H1 (cell line): Measurements from ENCODE around the gene PARP16. TPM values are rescaled to one million over a fixed set of nuclear protein-coding genes. Genes with fewer than 3 reads are reported as not detected.

Source experiments
- CTCF ChIA-PET: fragments of 300-600 bp; sonication (Branson Sonifier 250); formaldehyde crosslinking; loops from one replicate; lab custom pipeline; 2021; ENCODE audit not compliant: partially characterized antibody; lab: Charles Lee
- POLR2A ChIA-PET: fragments of 300-600 bp; sonication (Branson Sonifier 250); formaldehyde crosslinking; loops from one replicate; lab custom pipeline; 2021; ENCODE audit warnings: inconsistent platforms; ENCODE audit not compliant: partially characterized antibody; lab: Charles Lee
- DNase-seq, 2 experiments: peaks; one replicate each; pipeline versions ENCODE4 v3.0.0 to v3.0.0-alpha.2; 2010 to 2022; ENCODE audit warnings: low spot score in 2 of 2, low read depth in 1 of 2, mixed read lengths in 1 of 2
- FAIRE-seq: peaks from 2 replicates; lab custom pipeline; 2011; peaks lifted over from hg19 to GRCh38; lab: Jason Lieb, UNC
- H2AFZ ChIP-seq: 2 replicates; pipeline ENCODE4 v1.8.1; 2012; ENCODE audit warnings: low read length, inconsistent platforms
- H2AK5ac ChIP-seq: 2 replicates; pipeline ENCODE4 v1.6.1; 2013; ENCODE audit warnings: low read depth, low read length
- H2BK120ac ChIP-seq: replicated peaks from 2 replicates; pipeline ENCODE3; 2013; ENCODE audit warnings: low read depth, low read length, inconsistent platforms
- H2BK12ac ChIP-seq: 2 replicates; pipeline ENCODE4 v1.6.1; 2013; ENCODE audit warnings: low read depth, low read length
- H2BK15ac ChIP-seq: 2 replicates; pipeline ENCODE4 v1.6.1; 2013; ENCODE audit warnings: low read length
- H2BK20ac ChIP-seq: 2 replicates; pipeline ENCODE4 v1.6.1; 2013; ENCODE audit warnings: low read length
- H2BK5ac ChIP-seq: 2 replicates; pipeline ENCODE4 v1.6.1; 2013; ENCODE audit warnings: low read depth, low read length
- H3K14ac ChIP-seq: 2 replicates; pipeline ENCODE4 v1.6.1; 2013; ENCODE audit warnings: inconsistent platforms; ENCODE audit not compliant: insufficient read length
- H3K18ac ChIP-seq: 2 replicates; pipeline ENCODE4 v1.6.1; 2013; ENCODE audit warnings: low read length; ENCODE audit errors: extremely low read depth
- H3K23ac ChIP-seq: 2 replicates; pipeline ENCODE4 v1.6.1; 2013; ENCODE audit warnings: inconsistent platforms; ENCODE audit not compliant: insufficient read length
- H3K23me2 ChIP-seq: 2 replicates; pipeline ENCODE4 v1.6.1; 2013; ENCODE audit warnings: low read depth, low read length
- H3K27ac ChIP-seq: 2 replicates; pipeline ENCODE4 v1.6.1; 2011; ENCODE audit warnings: low read depth, low read length, inconsistent platforms
- H3K27me3 ChIP-seq, 4 experiments: replicated peaks in 1 of 4; 1 replicate in 1 of 4; 2 replicates in 3 of 4; pipeline versions ENCODE4 v1.6.1 to v1.8.1; 2011 to 2013; ENCODE audit warnings: low read length in 3 of 4, mild to moderate bottlenecking in 3 of 4, inconsistent platforms in 2 of 4, mixed read lengths in 2 of 4, moderate library complexity in 1 of 4; ENCODE audit not compliant: control insufficient read depth in 3 of 4, insufficient read depth in 3 of 4; ENCODE audit errors: extremely low read depth in 1 of 4
- H3K36me3 ChIP-seq, 4 experiments: 2 replicates each; pipeline versions ENCODE4 v1.6.1 to v1.8.1; 2011 to 2013; ENCODE audit warnings: mild to moderate bottlenecking in 4 of 4, low read length in 3 of 4, moderate library complexity in 2 of 4, control low read depth in 1 of 4, inconsistent platforms in 1 of 4; ENCODE audit not compliant: insufficient read depth in 4 of 4, control insufficient read depth in 2 of 4
- H3K4ac ChIP-seq: replicated peaks from 2 replicates; pipeline ENCODE3; 2013; ENCODE audit warnings: low read length, low read depth, mixed read lengths, inconsistent platforms; ENCODE audit not compliant: insufficient read length
- H3K4me1 ChIP-seq, 4 experiments: replicated peaks in 1 of 4; 1 replicate in 1 of 4; 2 replicates in 3 of 4; pipeline versions ENCODE4 v1.6.1 to v1.8.1; 2011 to 2013; ENCODE audit warnings: low read length in 3 of 4, inconsistent platforms in 2 of 4, mixed read lengths in 1 of 4; ENCODE audit not compliant: insufficient read depth in 4 of 4, control insufficient read depth in 3 of 4
- H3K4me2 ChIP-seq, 2 experiments: 2 replicates each; pipeline versions ENCODE4 v1.6.1 to v1.8.1; 2011 to 2013; ENCODE audit warnings: low read depth in 2 of 2, low read length in 2 of 2, control low read depth in 1 of 2, inconsistent platforms in 1 of 2, mild to moderate bottlenecking in 1 of 2; ENCODE audit not compliant: insufficient read depth in 1 of 2
- H3K4me3 ChIP-seq, 4 experiments: fragments of 200-600, 300-600 bp in 1 of 4; sonication (generic), shearing (Covaris generic), sonication (Bioruptor Twin) in 1 of 4; 2 replicates each; pipeline versions ENCODE4 v1.5.1 to v1.8.1; 2011 to 2016; ENCODE audit warnings: low read length in 4 of 4, low read depth in 3 of 4, control low read depth in 2 of 4, inconsistent platforms in 2 of 4, mild to moderate bottlenecking in 2 of 4, mixed read lengths in 1 of 4, moderate library complexity in 1 of 4; ENCODE audit not compliant: insufficient read depth in 2 of 4; ENCODE audit errors: extremely low read depth in 1 of 4
- H3K56ac ChIP-seq: replicated peaks from 2 replicates; pipeline ENCODE3; 2013; ENCODE audit warnings: low read depth, mild to moderate bottlenecking, mixed read lengths, low read length, inconsistent platforms; ENCODE audit not compliant: insufficient read length
- H3K79me1 ChIP-seq: 2 replicates; pipeline ENCODE4 v1.6.1; 2013; ENCODE audit warnings: low read depth, low read length, control low read depth
- H3K79me2 ChIP-seq, 2 experiments: 2 replicates each; pipeline versions ENCODE4 v1.6.1 to v1.8.1; 2012 to 2013; ENCODE audit warnings: low read length in 2 of 2, mild to moderate bottlenecking in 2 of 2, inconsistent platforms in 1 of 2; ENCODE audit not compliant: insufficient read depth in 2 of 2, control insufficient read depth in 1 of 2
- H3K9ac ChIP-seq, 4 experiments: replicated peaks in 1 of 4; 1 replicate in 1 of 4; 2 replicates in 3 of 4; pipeline versions ENCODE4 v1.6.1 to v1.8.1; 2011 to 2013; ENCODE audit warnings: low read depth in 3 of 4, low read length in 3 of 4, control low read depth in 2 of 4, mild to moderate bottlenecking in 2 of 4, moderate library complexity in 2 of 4, inconsistent platforms in 1 of 4; ENCODE audit errors: extremely low read depth in 1 of 4
- H3K9me3 ChIP-seq, 2 experiments: 2 replicates each; pipeline versions ENCODE4 v1.6.1 to v1.8.1; 2012 to 2013; ENCODE audit warnings: mild to moderate bottlenecking in 2 of 2, moderate library complexity in 2 of 2, control low read depth in 1 of 2, inconsistent platforms in 1 of 2, low read depth in 1 of 2, low read length in 1 of 2, mixed read lengths in 1 of 2; ENCODE audit not compliant: insufficient read depth in 2 of 2
- H4K20me1 ChIP-seq, 2 experiments: replicated peaks in 1 of 2; 2 replicates each; pipeline versions ENCODE3 to v1.8.1; 2011 to 2013; ENCODE audit warnings: inconsistent platforms in 2 of 2, low read length in 2 of 2, mild to moderate bottlenecking in 1 of 2; ENCODE audit not compliant: insufficient read depth in 2 of 2, control insufficient read depth in 1 of 2
- H4K5ac ChIP-seq: 2 replicates; pipeline ENCODE4 v1.6.1; 2013; ENCODE audit warnings: low read length, low read depth, mixed read lengths, inconsistent platforms; ENCODE audit not compliant: insufficient read length
- H4K8ac ChIP-seq: 2 replicates; pipeline ENCODE4 v1.8.0; 2013; ENCODE audit warnings: mild to moderate bottlenecking, moderate library complexity, low read length, inconsistent platforms; ENCODE audit not compliant: insufficient read depth; ENCODE audit errors: extremely low read depth
- H4K91ac ChIP-seq: replicated peaks from 2 replicates; pipeline ENCODE3; 2013; ENCODE audit warnings: low read length, mixed read lengths, inconsistent platforms; ENCODE audit not compliant: insufficient read length
- CBX5 ChIP-seq: fragments of 300-800, 300-1000 bp; sonication (generic); IDR thresholded peaks from 2 replicates; pipeline ENCODE4 v1.7.1; 2016; ENCODE audit warnings: antibody characterized with exemption, low read length, low read depth
- CBX8 ChIP-seq: fragments of 300-800, 300-1000 bp; sonication (generic); IDR thresholded peaks from 2 replicates; pipeline ENCODE4 v1.7.1; 2016; ENCODE audit warnings: low read depth, low read length, borderline replicate concordance
- CEBPB ChIP-seq: IDR thresholded peaks from 2 replicates; pipeline ENCODE4 v1.6.1; 2012; ENCODE audit warnings: low read depth, low read length
- EZH2 ChIP-seq: fragments of 200-600 bp; sonication (generic); IDR thresholded peaks from 2 replicates; pipeline ENCODE4 v1.7.1; 2012; ENCODE audit warnings: low read depth, mild to moderate bottlenecking, moderate library complexity, low read length, inconsistent platforms; ENCODE audit not compliant: severe bottlenecking
- HDAC2 ChIP-seq, 2 experiments: fragments of 300-600 bp in 1 of 2; sonication (generic) in 1 of 2; IDR thresholded peaks; 2 replicates each; pipeline ENCODE4 v1.6.1; 2011 to 2012; ENCODE audit warnings: low read depth in 2 of 2, low read length in 2 of 2, mild to moderate bottlenecking in 2 of 2, moderate library complexity in 2 of 2, borderline replicate concordance in 1 of 2, inconsistent platforms in 1 of 2
- JUND ChIP-seq: IDR thresholded peaks from 2 replicates; pipeline ENCODE4 v1.6.1; 2011; ENCODE audit warnings: mild to moderate bottlenecking, improper control_type of control experiment, low read length
- KDM4A ChIP-seq: IDR thresholded peaks from one replicate; pipeline ENCODE4 v1.7.1; 2012; ENCODE audit warnings: low read depth, mild to moderate bottlenecking, moderate library complexity, low read length, inconsistent platforms; ENCODE audit not compliant: severe bottlenecking
- KDM5A ChIP-seq: fragments of 200-600 bp; IDR thresholded peaks from 2 replicates; pipeline ENCODE4 v1.7.1; 2012; ENCODE audit warnings: mild to moderate bottlenecking, low read length, inconsistent platforms, mixed read lengths
- PHF8 ChIP-seq: fragments of 200-600 bp; sonication (generic); conservative IDR thresholded peaks from 2 replicates; pipeline ENCODE4 v1.7.1; 2012; ENCODE audit warnings: low read depth, mild to moderate bottlenecking, inconsistent platforms, low read length, moderate library complexity
- POU5F1 ChIP-seq: IDR thresholded peaks from 2 replicates; pipeline ENCODE4 v1.6.1; 2011; ENCODE audit warnings: low read depth, mild to moderate bottlenecking, low read length, moderate library complexity
- TBP ChIP-seq: IDR thresholded peaks from 2 replicates; pipeline ENCODE4 v1.6.1; 2011; ENCODE audit warnings: low read depth, low read length, improper control_type of control experiment
- WGBS, 2 experiments: shearing (Covaris generic) in 1 of 2; methylation state at CpG; one replicate each; pipeline versions ENCODE4 v1.1.6 to v1.1.7; 2013 to 2015; ENCODE audit warnings: low lambda C conversion rate in 2 of 2, mixed read lengths in 2 of 2, inconsistent platforms in 1 of 2, low coverage in 1 of 2, missing lambda C conversion rate in 1 of 2; ENCODE audit not compliant: insufficient replicate concordance in 2 of 2, insufficient coverage in 1 of 2, insufficient read length in 1 of 2; ENCODE audit errors: extremely low coverage in 1 of 2, missing lambda C conversion rate in 1 of 2; 5-methylcytosine and 5-hydroxymethylcytosine counted together
- polyA plus RNA-seq, 7 experiments: library from polyadenylated mRNA; depleted of rRNA in 3 of 7; stranded (reverse) in 5 of 7; unstranded in 2 of 7; fragments of >200 nt in 5 of 7; fragments of 200-250 nt in 2 of 7; gene quantifications; 1 replicate in 5 of 7; 2 replicates in 1 of 7; 4 replicates in 1 of 7; pipeline versions ENCODE4 v1.2.1 to v1.2.3, GENCODE V29; 2011 to 2013; ENCODE audit warnings: missing spikeins in 2 of 7, mixed read lengths in 2 of 7
- total RNA-seq: library from RNA; stranded (reverse); fragmentation: NEBNext Ultra II Directional; extraction: Animal tissue kit (Norgen Biotek cat#: 25700); gene quantifications from 2 replicates; pipeline ENCODE4 v1.2.1, GENCODE V29; 2021
- TF ChIP-seq, protein P1 (sequence below): IDR thresholded peaks from 2 replicates; pipeline ENCODE4 v1.6.1; 2012; ENCODE audit warnings: inconsistent platforms
- TF ChIP-seq, protein P2 (sequence below): IDR thresholded peaks from 2 replicates; pipeline ENCODE4 v1.6.1; 2011; ENCODE audit warnings: low read depth, mild to moderate bottlenecking, low read length; ENCODE audit not compliant: insufficient read depth

Gene PARP16
- total and polyA plus RNA-seq, 2 of the 8 experiments (the other 6 are each of a cell fraction or from before 2014, with no cell fraction given): 3.7 to 5.0 TPM

DNA sequence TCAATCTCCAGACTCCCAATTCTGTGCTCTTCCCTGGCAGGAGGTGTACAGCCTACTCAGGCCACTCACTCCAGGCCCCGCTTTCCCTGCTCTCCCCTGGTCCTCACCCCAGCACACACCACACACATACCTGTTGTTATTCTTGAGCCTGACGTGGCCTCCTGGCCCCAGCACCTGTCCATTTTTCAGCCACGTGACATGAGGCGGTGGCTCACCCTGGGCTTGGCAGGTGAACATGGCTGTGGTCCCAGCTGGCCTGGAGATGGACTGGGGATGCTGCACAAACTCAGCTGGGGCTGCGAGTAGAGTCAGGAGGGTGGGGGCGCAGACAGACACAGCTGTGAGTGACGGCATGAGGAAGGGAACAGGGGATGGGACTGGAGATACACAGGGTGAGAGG is 45.1 kb upstream of the PARP16 start:
- H3K4me2 ChIP-seq: no peak overlapping the region
- no peaks in the 10 kb centered on the region for H3K79me2 ChIP-seq
- H3K36me3 ChIP-seq: peaks cover 3 to 8% (median 6%) of the 10 kb centered on the region in 4 experiments; a peak in 5 of 8 replicates
- H3K27ac ChIP-seq: no peak overlapping the region
- H4K8ac ChIP-seq: no peak overlapping the region
- POLR2A ChIA-PET: interaction anchor here (1.4 to 4.3 kb wide), 3 partner anchors 10 to 58 kb away, joined by 3 to 20 read pairs (median 3); no protein-coding TSS in a partner anchor
- DNase-seq (no peak), FAIRE-seq (no peak)
- peaks cover 4 to 5% of the 10 kb centered on the region in 2 experiments for H4K20me1 ChIP-seq
- no peak overlapping the region for H2BK12ac ChIP-seq
- no peak overlapping the region for H2BK120ac ChIP-seq
- H3K23me2 ChIP-seq: no peaks in the 10 kb centered on the region
- H3K79me1 ChIP-seq: peaks cover 2% of the 10 kb centered on the region; the same call in 1 of the 2 replicates
- no peak overlapping the region for H3K4ac ChIP-seq
- no peak overlapping the region for H4K5ac ChIP-seq
- H2BK5ac ChIP-seq: no peak overlapping the region
- CTCF ChIA-PET: interaction anchor here (1.6 to 4.8 kb wide), 5 partner anchors 9 to 54 kb away, joined by 4 to 42 read pairs (median 6); no protein-coding TSS in a partner anchor
- no peak overlapping the region for H3K9ac ChIP-seq
- no peak overlapping the region for H3K4me3 ChIP-seq
- H2BK20ac ChIP-seq: no peak overlapping the region
- peaks cover 10 to 29% (median 22%) of the 10 kb centered on the region in 4 experiments for H3K4me1 ChIP-seq
- no peak overlapping the region for H3K56ac ChIP-seq
- no peak overlapping the region for H3K23ac ChIP-seq
- no peaks in the 10 kb centered on the region for H3K27me3 ChIP-seq
- H4K91ac ChIP-seq: no peak overlapping the region
- WGBS, 2 experiments: 79% methylated on average over 7 of the region's 7 CpGs; no CpG with 5 or more reads in 1 of the 2 experiments
- no peaks in the 10 kb centered on the region for H3K9me3 ChIP-seq
- no peak overlapping the region for H2BK15ac ChIP-seq
- H3K18ac ChIP-seq: no peak overlapping the region
- H2AK5ac ChIP-seq: no peak overlapping the region
- H2AFZ ChIP-seq: no peak overlapping the region
- H3K14ac ChIP-seq: no peak overlapping the region
- TF ChIP-seq PHF8 (no peak), TBP (no peak), HDAC2 (IDR thresholded peaks at IDR 0.05; ENCODE audit: borderline replicate concordance in 1 of 2, low read depth in 2 of 2, low read length in 2 of 2) (no peak), CBX5 (no peak), JUND (no peak), POU5F1 (no peak), EZH2 (no peak), CEBPB (no peak), KDM5A (no peak), CBX8 (no peak), KDM4A (no peak)
- TF ChIP-seq, protein P1, sequence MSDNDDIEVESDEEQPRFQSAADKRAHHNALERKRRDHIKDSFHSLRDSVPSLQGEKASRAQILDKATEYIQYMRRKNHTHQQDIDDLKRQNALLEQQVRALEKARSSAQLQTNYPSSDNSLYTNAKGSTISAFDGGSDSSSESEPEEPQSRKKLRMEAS: no peak
- TF ChIP-seq, protein P2, sequence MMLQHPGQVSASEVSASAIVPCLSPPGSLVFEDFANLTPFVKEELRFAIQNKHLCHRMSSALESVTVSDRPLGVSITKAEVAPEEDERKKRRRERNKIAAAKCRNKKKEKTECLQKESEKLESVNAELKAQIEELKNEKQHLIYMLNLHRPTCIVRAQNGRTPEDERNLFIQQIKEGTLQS: no peak
